HG03139 (cell line): ENCODE data around the gene BAG5.

Source experiments
- ATAC-seq: cut with Tn5 transposase; IDR thresholded peaks from one replicate; pipeline ENCODE4 v1.9.1; 2021; ENCODE audit not compliant: unreplicated experiment

Gene BAG5

DNA sequence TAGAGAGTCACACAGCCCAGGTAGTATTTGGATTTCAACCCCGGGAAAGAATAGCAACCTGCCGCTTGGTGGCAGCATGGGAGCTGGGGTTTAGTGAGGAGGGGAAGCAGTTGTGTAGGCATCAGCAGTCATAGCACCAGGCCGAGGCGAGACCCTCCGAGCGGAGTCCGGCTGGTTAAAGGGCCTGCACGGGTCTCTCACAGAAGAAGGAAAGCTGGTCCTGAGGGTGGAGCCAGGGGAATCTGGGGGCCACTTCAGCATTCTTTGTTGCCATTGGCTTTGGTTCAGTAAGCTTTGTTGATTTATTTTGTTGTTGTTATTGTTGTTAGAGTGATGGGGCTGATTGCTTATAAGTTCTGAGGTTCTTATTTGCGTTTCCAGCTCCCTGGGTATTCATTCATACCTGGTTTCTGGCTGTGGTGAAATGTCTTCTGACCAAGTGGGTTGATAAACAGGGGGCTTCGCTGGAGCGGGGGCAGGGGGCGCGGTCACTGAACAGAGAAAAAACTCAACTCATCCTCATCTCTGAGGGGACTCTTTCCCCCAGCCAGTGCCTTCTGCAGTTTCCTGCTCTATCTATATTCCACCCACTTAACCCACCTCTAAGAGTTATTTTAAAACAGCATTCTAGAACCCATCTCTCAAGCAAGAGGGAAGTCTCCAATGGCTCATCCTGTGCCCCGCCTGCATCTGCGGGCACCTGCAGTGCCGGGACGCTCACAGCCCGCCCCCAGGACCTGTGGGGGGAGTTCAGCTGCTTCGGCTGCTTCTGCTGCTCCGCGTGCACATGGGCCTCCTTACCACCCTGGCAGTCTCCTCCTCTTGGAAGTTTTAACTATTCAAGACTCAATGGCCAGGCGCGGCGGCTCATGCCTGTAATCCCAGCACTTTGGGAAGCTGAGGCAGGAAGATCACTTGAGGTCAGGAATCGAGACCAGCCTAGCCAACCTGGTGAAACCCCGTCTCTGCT lies 51.4 kb downstream of the BAG5 start:
- ATAC-seq, result no peak

DNA sequence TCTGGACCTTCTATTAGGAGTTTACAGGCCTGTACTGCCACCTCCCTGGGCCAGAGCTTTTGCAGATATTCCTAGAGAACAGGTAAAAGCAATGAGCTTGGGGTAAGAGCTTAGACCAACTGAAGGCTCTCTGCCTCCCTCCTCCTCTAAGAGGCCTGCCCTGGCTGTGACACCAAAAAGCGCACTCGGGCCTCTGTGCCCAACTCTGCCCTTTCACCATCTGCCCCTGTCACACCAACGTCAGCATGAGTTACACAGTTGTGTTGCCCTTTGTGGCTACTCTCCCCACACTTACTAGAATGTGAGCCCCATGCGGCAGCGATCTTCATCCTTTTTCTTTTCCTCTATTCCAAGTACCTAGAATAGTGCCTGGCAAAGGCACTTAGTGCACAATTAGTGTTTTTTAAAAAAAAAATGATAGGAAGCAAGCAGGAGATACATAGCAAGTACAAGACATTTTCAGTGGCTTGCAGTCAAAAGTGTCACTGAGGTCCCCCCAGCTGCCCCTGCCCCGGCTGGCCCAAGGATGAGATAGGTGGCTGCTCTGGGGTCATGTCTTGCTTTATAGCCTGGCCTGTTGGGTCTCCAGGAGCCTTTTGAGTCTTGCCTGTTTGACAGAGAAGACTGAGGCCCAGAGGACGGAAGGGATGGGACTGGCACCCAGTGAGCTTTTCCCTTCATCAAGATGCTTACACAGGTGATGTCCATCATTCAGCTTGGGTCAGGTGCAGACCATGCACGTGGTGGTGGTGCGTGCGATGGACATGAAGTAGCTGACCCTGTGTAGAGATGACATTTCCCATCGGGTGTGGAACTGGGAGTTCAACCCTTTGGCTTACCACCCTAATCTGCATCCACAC lies 52.4 kb downstream of the BAG5 start:
- ATAC-seq, result no peak

DNA sequence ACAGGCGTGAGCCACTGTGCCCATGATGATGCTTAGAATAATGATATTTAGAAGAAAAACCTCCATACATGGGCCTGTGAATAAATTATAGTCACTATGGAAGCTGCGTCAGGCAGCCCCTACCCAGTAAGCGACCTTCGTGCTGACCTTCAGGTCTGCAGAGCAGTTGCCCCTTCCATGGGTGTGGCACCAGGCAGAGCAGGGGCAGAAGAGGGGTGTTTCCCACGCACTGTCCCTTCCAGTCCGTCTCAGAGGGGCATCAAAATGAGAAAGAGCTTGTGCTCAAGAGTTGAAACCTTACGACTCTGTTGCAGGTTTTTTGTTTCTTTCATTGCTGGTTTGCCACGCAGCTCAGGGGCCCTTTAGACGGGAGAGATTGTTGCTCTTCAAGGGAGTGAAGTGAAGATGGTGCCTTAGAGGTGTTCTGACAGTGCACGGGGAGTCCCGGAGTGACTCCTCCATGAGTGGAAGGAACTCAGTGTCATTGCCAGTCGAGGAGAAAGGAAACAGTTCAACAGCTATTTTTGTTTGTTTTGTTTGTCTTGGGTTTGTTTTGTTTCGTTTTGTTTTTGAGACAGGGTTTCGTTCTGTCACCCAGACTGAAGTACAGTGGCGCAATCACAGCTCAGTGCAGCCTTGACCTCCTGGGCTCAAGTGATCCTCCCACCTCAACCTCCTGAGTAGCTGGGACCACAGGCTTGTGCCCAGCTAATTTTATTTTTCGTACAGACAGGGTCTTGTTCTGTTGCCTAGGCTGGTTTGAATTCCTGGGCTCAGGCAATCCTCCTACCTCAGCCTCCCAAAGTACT lies 53.7 kb downstream of the BAG5 start:
- no peak for ATAC-seq

DNA sequence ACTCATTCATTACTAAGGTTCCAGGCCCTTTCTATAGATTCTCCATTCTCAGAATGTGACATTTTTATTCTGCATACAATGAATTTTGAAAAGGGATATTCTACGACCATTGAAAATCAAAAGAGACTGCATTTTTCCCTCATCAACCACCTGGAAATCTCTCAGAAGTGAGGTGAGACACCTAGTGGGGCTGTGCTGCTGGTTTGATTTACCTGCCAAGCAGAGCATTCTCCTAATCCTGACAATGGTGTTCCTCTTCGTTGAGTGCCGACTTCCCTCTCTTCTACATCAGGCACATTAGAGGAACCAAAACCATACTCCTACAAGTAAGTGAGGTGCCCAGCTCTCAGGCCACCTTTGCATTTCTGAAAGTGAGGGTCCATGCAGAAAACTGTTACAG lies 54.7 kb downstream of the BAG5 start:
- ATAC-seq, result no peak
